ENCODE measurements around the gene ZC3H18.

DNA sequence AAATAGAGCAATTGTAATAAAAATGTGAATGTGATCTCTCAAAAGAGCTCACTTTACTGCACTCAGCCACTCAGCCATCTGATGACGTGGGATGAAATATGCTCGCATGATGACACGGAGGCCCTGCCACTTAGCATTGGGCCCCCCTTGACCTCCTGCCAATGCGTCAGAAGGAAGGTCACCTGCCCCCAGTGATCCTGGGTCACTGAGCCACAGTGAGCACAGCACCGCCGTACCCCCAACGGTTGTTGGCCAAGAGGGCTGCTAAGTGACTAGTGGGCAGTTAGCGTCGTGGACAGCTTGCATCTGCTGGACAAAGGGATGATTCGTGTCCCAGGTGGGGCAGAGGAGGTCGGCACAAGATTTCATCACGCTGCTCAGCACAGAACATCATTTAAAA is 22.9 kb downstream of the ZC3H18 start:
- TF ChIP-seq, protein P1, sequence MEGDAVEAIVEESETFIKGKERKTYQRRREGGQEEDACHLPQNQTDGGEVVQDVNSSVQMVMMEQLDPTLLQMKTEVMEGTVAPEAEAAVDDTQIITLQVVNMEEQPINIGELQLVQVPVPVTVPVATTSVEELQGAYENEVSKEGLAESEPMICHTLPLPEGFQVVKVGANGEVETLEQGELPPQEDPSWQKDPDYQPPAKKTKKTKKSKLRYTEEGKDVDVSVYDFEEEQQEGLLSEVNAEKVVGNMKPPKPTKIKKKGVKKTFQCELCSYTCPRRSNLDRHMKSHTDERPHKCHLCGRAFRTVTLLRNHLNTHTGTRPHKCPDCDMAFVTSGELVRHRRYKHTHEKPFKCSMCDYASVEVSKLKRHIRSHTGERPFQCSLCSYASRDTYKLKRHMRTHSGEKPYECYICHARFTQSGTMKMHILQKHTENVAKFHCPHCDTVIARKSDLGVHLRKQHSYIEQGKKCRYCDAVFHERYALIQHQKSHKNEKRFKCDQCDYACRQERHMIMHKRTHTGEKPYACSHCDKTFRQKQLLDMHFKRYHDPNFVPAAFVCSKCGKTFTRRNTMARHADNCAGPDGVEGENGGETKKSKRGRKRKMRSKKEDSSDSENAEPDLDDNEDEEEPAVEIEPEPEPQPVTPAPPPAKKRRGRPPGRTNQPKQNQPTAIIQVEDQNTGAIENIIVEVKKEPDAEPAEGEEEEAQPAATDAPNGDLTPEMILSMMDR (conservative IDR thresholded peaks at IDR 0.05) = no peak
- TF ChIP-seq EZH2 (IDR thresholded peaks at IDR 0.05; ENCODE audit: low read depth) = no peak
